HG02798 (cell line): ENCODE results near the gene ARL10.
A peak's percentile ranks its signal among the peaks of the same experiment; 100 is the strongest.

Experiments used
- ATAC-seq: cut with Tn5 transposase; IDR thresholded peaks from one replicate; pipeline ENCODE4 v1.9.1; 2021; ENCODE audit warnings: mild to moderate bottlenecking; ENCODE audit not compliant: unreplicated experiment, poor library complexity

The ARL10 gene

GRCh38 chr5:176361437-176362232 is 3.7 kb upstream of the ARL10 start, which contains the start of gene KIAA1191:
Gene KIAA1191, minus strand, starts transcription at chr5:176361764. Its CDS starts 2,256 bp downstream, at chr5:176359508.
- peak; percentile 90 for ATAC-seq

DNA sequence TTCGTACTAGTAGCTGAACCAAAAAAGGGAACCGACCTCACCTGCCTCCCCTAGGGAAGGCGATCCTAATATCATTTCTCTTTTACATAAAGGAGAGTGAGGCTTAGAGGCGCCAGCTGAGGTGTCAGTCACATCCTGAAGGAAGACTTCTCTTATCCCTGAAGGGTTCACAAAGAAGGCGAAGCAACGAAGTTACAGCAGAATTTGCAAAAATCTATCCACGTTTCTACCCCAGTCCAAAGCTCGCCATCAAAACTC is 3.1 kb upstream of the ARL10 start:
- peak; percentile 5 for ATAC-seq

- no peak for ATAC-seq
Observed at GRCh38 chr5:176364765-176365350, 429 bp upstream of the ARL10 start.

GRCh38 chr5:176366232-176366894 is 1.1 kb downstream of the ARL10 start:
- ATAC-seq: no peak

DNA sequence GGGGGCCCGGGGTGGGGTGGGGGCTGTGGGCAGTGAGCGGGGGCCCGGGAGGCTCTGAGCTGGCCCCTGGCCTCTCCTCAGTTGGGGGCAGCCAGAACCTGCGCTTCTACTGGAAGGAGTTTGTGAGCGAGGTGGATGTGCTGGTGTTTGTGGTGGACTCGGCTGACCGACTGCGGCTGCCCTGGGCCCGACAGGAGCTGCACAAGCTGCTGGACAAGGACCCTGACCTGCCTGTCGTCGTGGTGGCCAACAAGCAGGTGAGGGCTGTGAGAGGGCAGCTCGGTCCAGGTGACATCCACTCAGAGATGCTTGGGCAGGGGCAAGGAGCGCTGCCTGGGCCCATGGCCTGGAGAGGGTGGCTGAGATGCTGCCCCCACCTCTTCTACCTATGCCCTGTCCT is 3.4 kb downstream of the ARL10 start:
- no peak for ATAC-seq

- ATAC-seq: no peak
Observed at GRCh38 chr5:176369934-176370711, 4.8 kb downstream of the ARL10 start.

DNA sequence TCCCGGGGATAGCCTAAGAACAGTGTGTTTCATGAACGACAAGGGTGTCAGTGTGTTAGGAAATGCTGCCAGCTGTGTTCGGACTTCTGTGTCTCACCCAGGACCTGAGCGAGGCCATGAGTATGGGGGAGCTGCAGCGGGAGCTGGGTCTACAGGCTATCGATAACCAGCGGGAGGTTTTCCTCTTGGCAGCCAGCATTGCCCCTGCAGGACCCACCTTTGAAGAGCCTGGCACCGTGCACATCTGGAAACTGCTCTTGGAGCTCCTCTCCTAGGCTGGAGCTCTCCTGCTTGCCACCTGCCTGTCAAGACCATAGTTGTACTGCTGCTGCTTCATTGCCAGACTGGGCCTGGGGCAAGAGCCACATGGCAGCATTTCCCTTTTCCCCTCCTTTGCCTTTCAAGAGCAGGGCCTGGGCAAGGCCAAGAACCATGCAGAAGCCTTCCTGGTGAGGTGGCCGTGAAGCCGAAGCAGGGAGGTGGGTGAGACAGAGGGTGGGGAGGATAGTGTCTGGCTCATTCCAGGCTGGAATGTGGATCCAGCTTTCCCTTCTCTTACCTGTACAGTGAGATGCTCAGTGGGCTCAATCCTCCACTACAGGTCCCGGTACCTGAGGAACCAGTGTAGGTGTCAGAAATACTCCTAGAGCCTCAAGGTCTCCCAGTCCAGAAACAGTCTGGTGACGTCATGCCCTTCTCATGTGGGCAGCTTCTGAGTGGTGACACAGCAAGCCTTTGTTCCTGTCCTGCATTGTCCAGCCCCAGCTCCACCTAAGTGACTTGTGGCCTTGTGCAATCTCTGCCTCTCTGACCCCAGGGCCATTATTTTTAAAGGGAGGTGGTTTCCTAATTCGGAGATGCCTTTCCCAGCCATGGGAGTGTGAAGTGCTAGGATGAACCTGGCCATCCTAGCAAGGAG is 6.6 kb downstream of the ARL10 start:
- ATAC-seq: no peak

GRCh38 chr5:176373100-176373818 is 8.0 kb downstream of the ARL10 start:
- no peak for ATAC-seq

DNA sequence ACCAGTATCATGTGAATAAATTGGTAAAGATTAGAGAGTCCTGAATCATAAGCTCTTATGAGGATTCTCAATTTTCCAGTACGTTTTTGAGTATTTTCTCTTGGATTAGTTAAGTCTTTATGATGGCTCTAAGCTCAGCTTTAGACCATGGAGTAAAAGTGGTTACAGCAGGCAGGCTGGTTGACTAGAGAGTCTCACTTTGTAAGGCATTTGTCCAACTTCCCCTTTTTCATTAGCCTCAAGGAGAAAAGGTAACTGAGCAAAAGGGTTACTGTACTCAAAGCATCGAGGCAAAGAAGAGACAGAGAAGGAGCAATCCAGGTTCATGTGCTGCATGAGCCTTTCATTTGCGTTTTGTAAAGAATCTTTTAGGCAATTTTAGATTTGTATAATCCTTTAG is 14.6 kb downstream of the ARL10 start:
- ATAC-seq: no peak

GRCh38 chr5:176381423-176381822 is 16.1 kb downstream of the ARL10 start:
- no peak for ATAC-seq

- ATAC-seq: no peak
Observed at GRCh38 chr5:176381979-176382378, 16.7 kb downstream of the ARL10 start.

- ATAC-seq: no peak
Observed at GRCh38 chr5:176382721-176383120, 17.4 kb downstream of the ARL10 start.

DNA sequence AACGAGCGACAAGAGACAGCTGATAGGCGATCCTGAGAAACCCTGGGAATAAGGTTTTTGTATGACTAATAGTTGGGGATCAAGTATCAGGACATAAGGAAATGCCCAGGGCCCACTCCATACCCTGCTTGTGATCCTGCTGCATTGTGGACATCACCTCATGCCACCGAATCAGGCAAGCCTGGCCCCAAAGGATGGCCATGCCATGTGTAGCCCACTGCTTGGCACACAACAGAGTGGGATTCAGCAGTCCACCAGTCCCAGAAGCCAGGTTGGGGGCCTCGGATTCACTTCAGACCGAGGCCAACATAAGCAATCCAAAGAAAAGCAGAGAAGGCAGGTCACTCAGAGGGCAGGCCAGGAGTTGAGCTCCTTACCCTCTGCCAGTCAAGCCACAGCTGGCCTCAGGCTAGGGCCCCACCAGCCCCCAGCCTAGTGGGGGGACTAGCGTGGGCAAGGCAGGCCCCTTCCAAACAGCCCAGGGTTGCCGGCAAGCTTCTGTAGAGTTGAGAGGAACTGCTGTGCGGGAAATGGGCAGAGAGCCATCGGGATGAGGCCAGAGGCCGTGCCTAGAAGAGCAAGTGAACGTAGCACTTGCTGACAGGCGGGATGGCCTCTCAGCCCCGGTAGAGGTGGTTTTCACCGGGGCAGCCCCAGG is 18.1 kb downstream of the ARL10 start:
- no peak for ATAC-seq

DNA sequence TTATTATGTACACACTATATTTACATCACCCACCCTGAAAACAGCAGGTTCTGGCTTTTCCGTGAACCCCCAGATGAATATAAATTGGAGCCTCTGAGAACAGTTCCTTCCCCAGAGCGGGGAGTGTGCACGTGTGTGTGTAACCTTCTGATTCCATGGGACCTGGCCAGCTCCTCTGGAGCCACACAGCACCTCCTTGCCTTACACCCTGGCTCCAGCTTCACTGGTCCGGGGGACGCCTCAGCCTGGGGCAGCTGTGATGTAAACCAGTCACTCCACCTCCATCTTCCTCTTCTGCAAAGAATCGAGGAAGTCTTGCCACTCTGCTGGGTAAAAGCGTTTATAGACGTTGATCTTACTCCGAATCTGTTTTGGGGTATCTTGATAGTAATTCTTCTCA is 18.7 kb downstream of the ARL10 start:
- no peak for ATAC-seq

DNA sequence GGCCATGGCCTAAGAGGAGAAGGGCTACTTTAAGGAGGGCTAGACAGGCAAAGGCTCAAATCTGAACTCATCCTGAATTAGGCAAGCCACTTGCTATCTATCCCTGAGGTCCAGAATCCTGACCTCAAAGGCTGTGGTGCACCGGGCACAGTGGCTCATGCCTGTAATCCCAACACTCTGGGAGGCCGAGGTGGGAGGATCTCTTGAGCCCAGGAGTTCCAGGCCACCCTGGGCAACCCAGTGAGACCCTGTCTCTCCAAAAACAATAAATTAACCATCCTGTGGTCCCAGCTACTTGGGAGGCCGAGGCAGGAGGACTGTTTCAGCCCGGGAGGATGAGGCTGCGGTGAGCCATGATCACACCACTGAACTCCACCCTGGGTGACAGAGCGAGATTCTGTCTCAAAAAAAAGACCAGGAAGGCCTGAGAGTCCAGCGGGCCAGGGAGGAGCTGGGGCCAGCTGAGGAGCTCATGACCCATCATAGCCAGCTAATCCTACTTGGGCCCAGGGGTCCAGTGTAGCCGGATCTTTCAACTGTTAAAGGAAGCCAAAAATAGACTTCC is 19.2 kb downstream of the ARL10 start:
- no peak for ATAC-seq

- no peak for ATAC-seq
Observed at GRCh38 chr5:176384991-176385390, 19.7 kb downstream of the ARL10 start.

GRCh38 chr5:176386491-176386890 is 21.2 kb downstream of the ARL10 start:
- no peak for ATAC-seq

GRCh38 chr5:176387384-176387925 is 22.2 kb downstream of the ARL10 start:
- no peak for ATAC-seq
